Measurements from ENCODE around the gene SPOCD1.

SPOCD1 gene

GRCh38 chr1:31798433-31799195, 17.2 kb downstream of the SPOCD1 start:
- H3K4me3 ChIP-seq (replicated peaks in 1 of 2; ENCODE audit: low read depth in 2 of 2, low read length in 2 of 2) = peak overlapping the region; percentile 36 to 73
- DNase-seq (ENCODE audit: low read depth in 2 of 2) = peak; percentile 82 to 89
- TF ChIP-seq CTCF (IDR thresholded peaks at IDR 0.05; ENCODE audit: low read depth, low read length) = no peak

GRCh38 chr1:31798086-31798432, 17.8 kb downstream of the SPOCD1 start:
- no peak for TF ChIP-seq CTCF (IDR thresholded peaks at IDR 0.05; ENCODE audit: low read depth, low read length)
- peak overlapping the region; percentile 36 to 73 for H3K4me3 ChIP-seq (replicated peaks in 1 of 2; ENCODE audit: low read depth in 2 of 2, low read length in 2 of 2)
- no peak for DNase-seq (ENCODE audit: low read depth in 2 of 2)

- DNase-seq (ENCODE audit: low read depth in 2 of 2) = no peak
- peak overlapping the region; percentile 36 to 73 for H3K4me3 ChIP-seq (replicated peaks in 1 of 2; ENCODE audit: low read depth in 2 of 2, low read length in 2 of 2)
- TF ChIP-seq CTCF (IDR thresholded peaks at IDR 0.05; ENCODE audit: low read depth, low read length) = no peak
Measured at GRCh38 chr1:31797216-31797615, 18.6 kb downstream of the SPOCD1 start.

GRCh38 chr1:31796707-31797106, 19.1 kb downstream of the SPOCD1 start:
- DNase-seq (ENCODE audit: low read depth in 2 of 2) = peak in 1 of 2 donors; percentile 22
- H3K4me3 ChIP-seq (replicated peaks in 1 of 2; ENCODE audit: low read depth in 2 of 2, low read length in 2 of 2) = peak overlapping the region in 1 of 2 donors; percentile 73

GRCh38 chr1:31795801-31796621, 19.8 kb downstream of the SPOCD1 start:
- TF ChIP-seq CTCF (IDR thresholded peaks at IDR 0.05; ENCODE audit: low read depth, low read length) = peak; percentile 15
- DNase-seq (ENCODE audit: low read depth in 2 of 2) = peak; percentile 81 to 88
- H3K4me3 ChIP-seq (replicated peaks in 1 of 2; ENCODE audit: low read depth in 2 of 2, low read length in 2 of 2) = no peak overlapping the region

More at GRCh38 chr1:31796707-31797106, 19.1 kb downstream of the SPOCD1 start:
- no peak for TF ChIP-seq CTCF (IDR thresholded peaks at IDR 0.05; ENCODE audit: low read depth, low read length)

GRCh38 chr1:31795096-31795675, 20.6 kb downstream of the SPOCD1 start:
- no peak for DNase-seq (ENCODE audit: low read depth in 2 of 2)
- TF ChIP-seq CTCF (IDR thresholded peaks at IDR 0.05; ENCODE audit: low read depth, low read length) = no peak
- H3K4me3 ChIP-seq (replicated peaks in 1 of 2; ENCODE audit: low read depth in 2 of 2, low read length in 2 of 2) = no peak overlapping the region

Measured in cardiac fibroblast (primary cell).